Cardiac fibroblast (primary cell): ENCODE results near the gene SHBG.
"Not testable (repeated sequence)": the region's sequence is repeated elsewhere in the genome, so short reads cannot be mapped to it uniquely, and the experiment has no call there.

ENCODE experiments used
- DNase-seq, 2 donors: peaks; one replicate each; pipeline versions ENCODE4 v3.0.0 to v3.0.0-alpha.2; 2010; ENCODE audit warnings: low read depth in 2 of 2
- H3K4me3 ChIP-seq, 2 donors: replicated peaks in 1 of 2; 1 replicate in 1 of 2; 2 replicates in 1 of 2; pipeline ENCODE4 v1.5.1; 2011; ENCODE audit warnings: low read depth in 2 of 2, low read length in 2 of 2, mild to moderate bottlenecking in 2 of 2, moderate library complexity in 1 of 2
- TF ChIP-seq, protein P1 (sequence below): IDR thresholded peaks from one replicate; pipeline ENCODE4 v1.5.1; 2011; ENCODE audit warnings: low read depth, mild to moderate bottlenecking, low read length, inconsistent platforms

SHBG gene

DNA sequence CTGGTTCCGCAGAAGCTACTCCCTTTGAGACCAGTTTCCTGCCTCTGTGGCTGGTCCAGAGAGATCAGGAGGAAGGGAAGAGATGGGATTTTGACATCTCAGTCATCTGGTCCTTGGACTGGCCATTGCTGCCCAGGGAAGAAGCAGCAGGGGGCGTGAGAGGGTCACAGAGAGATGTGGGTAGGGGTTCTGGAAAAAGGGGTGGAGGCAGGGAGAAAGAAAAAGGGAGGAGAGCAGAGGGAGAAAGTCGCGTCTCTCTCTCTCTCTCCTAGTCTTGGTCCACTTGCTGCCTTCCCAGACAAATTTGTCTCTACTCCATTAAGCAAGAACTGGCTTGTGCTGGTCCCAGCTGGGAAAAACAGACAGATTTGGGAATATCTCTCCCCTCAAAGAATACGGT is 4.4 kb downstream of the SHBG start:
- TF ChIP-seq, protein P1, sequence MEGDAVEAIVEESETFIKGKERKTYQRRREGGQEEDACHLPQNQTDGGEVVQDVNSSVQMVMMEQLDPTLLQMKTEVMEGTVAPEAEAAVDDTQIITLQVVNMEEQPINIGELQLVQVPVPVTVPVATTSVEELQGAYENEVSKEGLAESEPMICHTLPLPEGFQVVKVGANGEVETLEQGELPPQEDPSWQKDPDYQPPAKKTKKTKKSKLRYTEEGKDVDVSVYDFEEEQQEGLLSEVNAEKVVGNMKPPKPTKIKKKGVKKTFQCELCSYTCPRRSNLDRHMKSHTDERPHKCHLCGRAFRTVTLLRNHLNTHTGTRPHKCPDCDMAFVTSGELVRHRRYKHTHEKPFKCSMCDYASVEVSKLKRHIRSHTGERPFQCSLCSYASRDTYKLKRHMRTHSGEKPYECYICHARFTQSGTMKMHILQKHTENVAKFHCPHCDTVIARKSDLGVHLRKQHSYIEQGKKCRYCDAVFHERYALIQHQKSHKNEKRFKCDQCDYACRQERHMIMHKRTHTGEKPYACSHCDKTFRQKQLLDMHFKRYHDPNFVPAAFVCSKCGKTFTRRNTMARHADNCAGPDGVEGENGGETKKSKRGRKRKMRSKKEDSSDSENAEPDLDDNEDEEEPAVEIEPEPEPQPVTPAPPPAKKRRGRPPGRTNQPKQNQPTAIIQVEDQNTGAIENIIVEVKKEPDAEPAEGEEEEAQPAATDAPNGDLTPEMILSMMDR: peak; percentile 75
- peak; percentile 48 to 72 for DNase-seq
- no peak overlapping the region for H3K4me3 ChIP-seq

DNA sequence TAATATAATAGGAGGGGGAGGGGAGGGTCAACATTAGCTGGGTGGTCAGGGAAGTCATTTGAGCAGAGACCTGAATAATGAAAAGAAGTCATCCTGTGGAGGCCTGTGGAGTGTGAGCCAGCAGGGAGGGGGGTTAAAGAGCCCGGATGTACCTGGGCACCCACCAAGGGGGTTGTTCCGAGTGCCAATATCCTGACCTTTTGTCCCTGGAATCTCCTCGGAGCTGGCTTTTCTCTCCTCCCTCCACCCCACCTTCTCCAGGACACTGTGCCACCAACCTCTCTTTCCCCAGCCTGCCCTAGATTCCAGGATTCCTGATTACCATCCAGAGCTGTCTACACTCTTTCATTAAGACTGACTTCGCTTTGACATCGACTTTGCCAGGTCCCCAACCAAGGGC is 6.2 kb downstream of the SHBG start:
- no peak overlapping the region for H3K4me3 ChIP-seq
- DNase-seq: no peak
- TF ChIP-seq, protein P1: no peak

DNA sequence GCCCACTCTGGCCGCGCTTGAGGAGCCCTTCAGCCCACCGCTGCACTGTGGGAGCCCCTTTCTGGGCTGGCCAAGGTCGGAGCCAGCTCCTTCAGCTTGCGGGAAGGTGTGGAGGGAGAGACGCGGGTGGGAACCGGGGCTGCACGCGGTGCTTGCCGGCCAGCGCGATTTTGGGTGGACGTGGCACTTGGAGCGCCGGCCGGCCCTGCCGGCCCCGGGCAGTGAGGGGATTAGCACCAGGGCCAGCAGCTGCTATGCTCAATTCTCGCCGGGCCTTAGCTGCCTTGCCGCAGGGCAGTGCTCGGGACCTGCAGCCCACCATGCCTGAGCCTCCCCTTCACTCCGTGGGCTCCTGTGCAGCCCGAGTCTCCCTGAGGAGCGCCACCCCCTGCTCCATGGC is 10.8 kb downstream of the SHBG start:
- no peak for DNase-seq
- TF ChIP-seq, protein P1: no peak
- no peak overlapping the region for H3K4me3 ChIP-seq

DNA sequence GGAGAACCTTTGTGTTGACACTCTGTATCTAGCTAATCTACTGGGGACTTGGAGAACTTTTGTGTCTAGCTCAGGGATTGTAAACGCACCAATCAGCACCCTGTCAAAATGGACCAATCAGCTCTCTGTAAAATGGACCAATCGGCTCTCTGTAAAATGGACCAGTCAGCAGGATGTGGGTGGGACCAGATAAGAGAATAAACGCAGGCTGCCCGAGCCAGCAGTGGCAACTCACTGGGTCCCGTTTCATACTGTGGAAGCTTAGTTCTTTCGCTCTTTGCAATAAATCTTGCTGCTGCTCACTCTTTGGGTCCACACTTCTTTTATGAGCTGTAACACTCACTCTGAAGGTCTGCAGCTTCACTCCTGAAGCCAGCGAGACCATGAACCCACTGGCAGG is 11.7 kb downstream of the SHBG start:
- H3K4me3 ChIP-seq, DNase-seq: not testable (repeated sequence)

DNA sequence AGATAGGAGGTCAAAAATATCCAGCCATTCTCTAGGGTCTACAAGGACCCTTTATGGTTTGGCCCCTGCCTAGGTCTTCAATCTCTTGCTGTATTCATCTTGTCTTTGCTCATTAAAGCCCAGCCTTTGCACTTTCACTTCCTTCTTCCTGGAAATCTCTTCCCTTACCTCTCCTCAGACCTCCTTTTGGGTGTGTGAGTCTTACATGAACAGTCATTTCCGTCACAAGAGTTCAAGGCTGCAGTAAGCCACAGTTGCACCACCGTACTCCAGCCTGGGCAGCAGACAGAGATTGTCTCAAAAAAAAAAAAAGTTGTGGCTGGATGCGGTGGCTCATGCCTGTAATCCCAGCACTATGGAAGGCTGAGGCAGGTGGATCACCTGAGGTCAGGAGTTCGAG is 14.8 kb downstream of the SHBG start:
- no peak for DNase-seq
- no peak overlapping the region for H3K4me3 ChIP-seq
- TF ChIP-seq, protein P1: no peak

DNA sequence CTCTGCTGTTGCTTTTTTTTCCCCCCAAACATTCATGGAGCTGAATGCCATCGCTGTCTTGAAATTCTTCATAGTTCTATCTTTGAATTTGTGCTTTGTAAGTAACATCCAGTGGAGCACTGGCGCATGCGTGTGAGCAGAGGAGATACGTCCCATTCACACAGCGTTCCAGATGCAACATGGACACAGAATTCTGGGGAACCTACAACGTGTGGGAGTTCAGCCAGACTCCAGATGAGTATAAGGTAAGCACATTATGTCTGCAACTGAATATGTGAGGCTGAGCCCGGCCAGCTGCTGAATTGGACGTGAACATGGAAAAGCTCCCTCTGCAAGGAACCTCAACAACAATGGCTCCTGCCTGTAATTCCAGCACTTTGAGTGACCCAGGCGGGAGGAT is 16.5 kb downstream of the SHBG start:
- no peak for DNase-seq
- H3K4me3 ChIP-seq: no peak overlapping the region
- TF ChIP-seq, protein P1: no peak

DNA sequence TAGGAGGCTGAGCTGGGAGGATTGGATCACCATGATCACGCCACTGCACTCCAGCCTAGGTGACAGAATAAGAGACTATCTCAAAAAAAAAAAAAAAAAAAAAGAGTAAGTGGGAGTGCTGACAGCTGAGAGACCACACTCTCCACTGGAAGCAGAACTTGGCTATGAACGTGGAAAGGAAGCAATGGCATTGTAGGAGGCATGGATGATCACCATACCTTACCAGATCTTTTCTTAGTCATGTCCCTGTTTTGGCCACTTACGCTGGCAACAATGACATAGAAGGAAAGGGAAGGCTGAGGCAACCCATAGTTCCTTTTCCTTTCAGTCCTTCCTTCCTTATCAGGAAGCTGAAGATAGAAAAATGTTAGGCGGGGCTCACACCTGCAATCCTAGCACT is 17.1 kb downstream of the SHBG start:
- TF ChIP-seq, protein P1: no peak
- DNase-seq: no peak
- H3K4me3 ChIP-seq: no peak overlapping the region
